HG03196 (cell line): ENCODE data around the gene ZNF804B.

Experiments
- ATAC-seq: cut with Tn5 transposase; IDR thresholded peaks from one replicate; pipeline ENCODE4 v1.9.1; 2021; ENCODE audit not compliant: unreplicated experiment

The ZNF804B gene

DNA sequence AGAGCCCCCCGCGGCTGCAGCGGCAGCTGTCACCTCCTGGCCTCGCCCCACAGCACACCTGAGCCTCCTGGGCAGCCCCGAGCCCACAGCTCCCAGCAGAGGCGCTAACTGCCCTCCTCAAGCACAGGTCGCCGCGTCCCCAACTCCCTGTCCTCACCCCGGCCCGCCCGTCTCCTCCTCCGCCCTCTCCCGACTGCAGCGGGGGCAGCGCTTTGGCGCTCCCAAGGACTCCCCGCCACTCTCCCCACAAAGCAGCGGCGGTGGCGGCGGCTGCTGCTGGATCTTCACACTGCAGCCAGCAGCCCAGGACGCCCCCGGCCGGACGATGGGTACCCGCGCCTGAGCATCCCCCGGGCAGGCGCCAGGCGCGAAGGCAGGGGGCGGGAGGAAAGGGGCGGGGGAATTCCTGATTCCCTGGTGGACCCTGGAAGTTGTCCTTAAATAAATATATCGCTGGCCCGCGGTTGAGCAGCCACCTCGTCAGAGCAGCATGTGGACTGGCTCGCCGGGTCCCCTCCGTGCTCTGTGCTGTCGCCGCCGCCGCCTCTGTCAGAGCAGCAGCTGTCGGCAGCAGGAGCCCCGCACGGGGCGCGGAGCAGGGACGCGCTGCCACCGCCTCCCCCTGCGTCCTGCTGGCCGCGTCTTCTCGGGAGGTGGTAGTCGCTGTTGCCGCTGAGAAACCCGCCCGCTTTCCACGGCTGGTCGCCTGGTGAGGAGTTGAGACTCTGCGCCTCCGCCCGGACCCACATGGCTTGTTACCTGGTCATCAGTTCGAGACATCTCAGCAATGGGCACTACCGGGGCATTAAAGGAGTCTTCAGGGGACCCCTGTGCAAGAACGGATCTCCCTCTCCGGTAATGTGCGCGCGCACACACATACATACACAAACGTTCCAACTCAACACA is at the start of gene ZNF804B:
Gene ZNF804B, plus strand, starts transcription at position 471 of the 906 bp plus-strand sequence. Its CDS starts 277 bp downstream, at position 748.
- no peak for ATAC-seq

- ATAC-seq, result no peak
Observed at GRCh38 chr7:88735920-88736319, 23.6 kb upstream of the ZNF804B start.

DNA sequence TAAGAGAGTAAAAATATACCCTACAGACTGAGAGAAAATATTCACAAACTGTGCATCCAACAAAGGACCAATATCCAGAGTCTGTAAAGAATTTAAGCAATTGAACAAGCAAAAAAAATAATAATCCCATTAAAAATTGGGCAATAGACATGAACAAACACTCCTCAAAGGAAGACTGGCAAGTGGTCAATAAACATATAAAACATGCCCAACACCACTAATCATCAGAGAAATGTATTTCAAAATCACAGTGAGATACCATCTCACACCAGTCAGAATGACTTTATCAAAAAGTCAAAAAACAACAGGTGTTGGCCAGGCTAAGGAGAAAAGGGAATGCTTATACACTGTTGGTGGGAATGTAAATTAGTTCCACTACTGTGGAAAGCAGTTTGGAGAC is 21.9 kb upstream of the ZNF804B start:
- no peak for ATAC-seq

DNA sequence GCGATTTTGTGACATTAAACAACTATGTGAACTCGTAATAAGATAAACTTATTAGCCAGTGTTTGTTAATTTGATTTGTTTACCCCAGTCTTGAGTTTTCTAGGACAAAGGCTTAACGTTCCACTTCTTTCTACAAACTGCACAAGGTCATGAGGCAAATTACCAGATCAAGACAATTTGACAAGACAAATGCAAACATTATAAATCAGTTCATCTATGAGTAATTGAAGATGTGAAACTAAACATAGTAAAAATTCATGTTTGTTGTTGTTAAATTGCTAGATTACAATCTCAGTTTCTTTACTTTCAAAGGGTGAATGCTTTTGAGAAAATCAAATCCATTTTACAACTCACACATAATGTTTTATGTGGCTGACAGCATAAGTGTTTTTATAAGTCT is 13.4 kb upstream of the ZNF804B start:
- no peak for ATAC-seq

DNA sequence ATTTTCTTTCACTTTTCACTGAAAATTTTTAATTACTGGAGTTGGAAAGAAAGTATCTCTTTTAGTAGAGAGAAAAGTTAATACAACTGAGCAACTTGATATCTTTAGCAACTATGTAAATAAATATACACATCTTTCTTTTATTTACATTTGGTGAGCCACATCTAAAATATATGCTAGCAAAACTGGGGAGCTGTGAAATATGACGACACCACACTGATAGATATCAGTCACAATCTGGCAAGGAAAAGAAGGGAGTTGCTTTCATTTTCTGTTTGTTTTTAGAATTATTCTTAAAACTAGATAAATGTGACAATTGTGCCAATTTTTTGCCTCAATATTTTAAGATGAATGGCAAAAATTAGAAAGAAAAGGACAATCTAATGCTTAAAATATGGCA is 2.7 kb upstream of the ZNF804B start:
- no peak for ATAC-seq

- ATAC-seq, result no peak
Observed at GRCh38 chr7:88757371-88757770, 2.1 kb upstream of the ZNF804B start.

DNA sequence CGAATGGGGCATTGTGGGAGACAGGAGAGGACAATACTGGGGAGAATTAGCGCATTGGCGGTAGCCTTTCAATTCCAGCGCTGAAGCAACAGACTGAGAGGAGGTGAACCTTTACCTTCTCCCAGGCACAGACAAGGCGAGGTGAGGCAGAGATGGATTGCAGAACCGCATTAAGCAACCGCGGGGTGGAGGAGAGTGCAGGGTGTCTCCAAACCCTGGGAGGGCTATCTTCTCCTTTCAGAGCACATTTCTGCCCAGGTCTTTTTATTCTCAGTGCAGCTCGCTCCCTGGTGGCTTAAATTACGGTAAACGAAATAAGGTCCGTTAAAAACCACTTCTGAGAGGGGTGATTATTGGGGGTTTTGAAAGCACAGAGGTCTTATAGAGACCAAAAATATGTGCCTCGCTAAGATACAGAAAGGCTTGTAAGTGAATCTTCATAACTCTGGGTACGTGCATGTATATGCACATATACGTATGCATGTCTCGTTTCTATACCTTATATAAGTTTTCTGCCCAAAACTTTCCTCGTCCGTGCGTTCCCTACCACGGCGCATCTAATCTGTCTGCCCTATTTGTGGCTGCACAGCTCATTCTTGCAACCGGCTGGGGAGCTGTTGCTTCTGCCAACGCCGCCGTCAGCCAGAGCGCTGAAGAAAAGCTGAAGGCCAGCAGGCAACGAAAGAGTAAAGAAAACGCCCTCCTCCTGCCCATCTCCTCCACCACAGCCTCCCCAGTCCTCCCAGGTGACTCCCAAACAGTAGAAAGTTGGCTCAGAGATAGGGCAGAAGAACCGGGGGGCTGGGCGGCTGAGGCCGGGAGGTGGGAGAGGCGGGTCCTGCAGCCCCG is 895 bp upstream of the ZNF804B start:
- ATAC-seq, result no peak

GRCh38 chr7:88760136-88760515 is 626 bp downstream of the ZNF804B start:
- ATAC-seq, result no peak

DNA sequence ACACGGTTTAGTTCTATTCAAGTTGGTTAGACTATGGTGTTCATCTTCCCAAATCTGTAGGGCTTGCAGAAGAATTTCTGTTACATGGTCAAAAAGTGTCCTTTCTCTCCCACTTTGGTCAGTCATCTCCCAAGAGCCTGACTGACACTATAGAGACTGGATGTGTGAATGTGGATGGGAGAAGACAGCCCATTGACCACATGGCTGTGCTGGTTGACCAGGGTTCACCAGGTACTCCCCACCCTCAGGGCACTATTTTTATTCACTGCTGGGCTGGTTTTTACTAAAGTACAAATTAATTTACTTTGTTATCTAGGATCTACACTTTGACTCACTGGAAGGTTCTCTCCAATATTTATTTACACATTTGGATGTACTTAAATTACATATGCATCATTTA is 2.3 kb downstream of the ZNF804B start:
- no peak for ATAC-seq

GRCh38 chr7:88771417-88771816 is 11.9 kb downstream of the ZNF804B start:
- no peak for ATAC-seq

DNA sequence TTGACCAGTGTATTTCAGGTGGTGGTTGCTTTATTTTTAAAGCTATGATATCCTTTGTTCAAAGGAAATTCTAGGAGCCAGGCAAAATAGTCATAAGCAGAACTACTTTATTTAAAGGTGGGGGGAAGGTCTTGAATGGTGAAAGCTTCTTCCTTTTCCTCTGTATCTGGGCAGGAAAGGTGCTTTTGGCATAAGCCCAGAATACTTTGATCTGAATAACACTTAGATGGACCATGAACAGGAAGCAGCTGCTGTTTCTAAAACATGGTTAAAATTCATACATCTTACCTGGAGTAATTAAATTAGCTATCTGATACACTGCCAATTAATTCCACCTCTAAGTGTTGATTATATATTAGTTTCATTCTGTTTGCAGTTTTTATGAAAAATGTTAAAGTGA is 13.3 kb downstream of the ZNF804B start:
- ATAC-seq, result no peak

DNA sequence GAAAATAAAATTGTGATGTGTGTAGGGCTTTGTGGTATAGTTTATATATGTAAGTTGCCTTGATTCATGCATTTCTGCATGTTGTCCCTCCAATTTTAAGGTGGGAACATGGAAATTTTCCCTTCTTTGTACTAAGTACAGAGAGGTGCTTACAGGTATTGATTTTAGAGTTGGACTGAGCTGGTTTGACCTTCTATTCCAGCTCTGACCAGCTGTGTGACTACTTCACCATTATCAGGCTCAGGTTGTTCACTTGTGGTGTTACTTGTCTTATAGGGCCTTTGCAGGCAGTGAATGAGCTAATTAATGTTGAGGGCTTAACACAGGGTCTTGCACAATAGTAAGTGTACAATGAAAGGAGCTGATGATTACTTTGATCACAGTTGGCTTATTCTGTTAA is 16.3 kb downstream of the ZNF804B start:
- ATAC-seq, result no peak

- no peak for ATAC-seq
Observed at GRCh38 chr7:88787777-88788176, 28.3 kb downstream of the ZNF804B start.

DNA sequence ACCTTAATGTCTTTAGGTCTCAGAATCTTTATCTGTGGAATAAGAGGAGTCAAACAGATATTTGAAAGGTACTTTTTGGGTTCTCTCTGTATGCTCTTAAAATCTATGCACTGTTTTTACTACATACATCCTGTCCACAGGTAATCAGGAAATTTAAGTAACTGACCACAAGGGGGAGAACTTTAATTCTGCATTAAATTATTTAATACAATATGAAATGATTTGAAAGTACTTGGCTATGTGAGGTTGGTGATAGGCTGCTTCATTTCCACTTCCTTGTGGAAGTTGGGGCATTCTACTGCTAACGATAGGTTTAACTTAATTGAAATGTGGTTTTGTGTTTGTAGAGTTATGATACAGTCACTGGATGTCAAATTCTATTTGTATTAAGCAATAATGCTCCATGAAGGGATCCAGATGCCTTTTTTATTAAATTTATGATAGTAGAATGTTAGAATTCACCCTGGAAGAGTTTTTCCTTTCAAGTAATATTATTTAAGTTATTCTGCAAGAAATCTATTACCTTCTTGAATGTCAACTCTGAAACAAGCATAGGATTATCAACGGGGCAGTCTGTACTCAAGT is 30.1 kb downstream of the ZNF804B start:
- no peak for ATAC-seq

- no peak for ATAC-seq
Observed at GRCh38 chr7:88791891-88792290, 32.4 kb downstream of the ZNF804B start.

GRCh38 chr7:88792361-88792760 is 32.9 kb downstream of the ZNF804B start:
- no peak for ATAC-seq

GRCh38 chr7:88795553-88795952 is 36.1 kb downstream of the ZNF804B start, which contains the start of gene TEX47:
TEX47 (minus strand) TSS chr7:88795737; CDS start chr7:88794942, 795 bp downstream.
- ATAC-seq, result no peak

GRCh38 chr7:88801046-88801445 is 41.5 kb downstream of the ZNF804B start:
- no peak for ATAC-seq

GRCh38 chr7:88806280-88807037 is 47.0 kb downstream of the ZNF804B start:
- no peak for ATAC-seq

- no peak for ATAC-seq
Observed at GRCh38 chr7:88818552-88818951, 59.1 kb downstream of the ZNF804B start.

- ATAC-seq, result no peak
Observed at GRCh38 chr7:88826222-88826621, 66.7 kb downstream of the ZNF804B start.
